ENCODE results near the gene SND1. TPM values are rescaled to one million over a fixed set of nuclear protein-coding genes. Genes with fewer than 3 reads are reported as not detected.

The SND1 gene
- total and polyA plus RNA-seq, 4 donors = 59.4 to 214 (median 84.1) TPM

DNA sequence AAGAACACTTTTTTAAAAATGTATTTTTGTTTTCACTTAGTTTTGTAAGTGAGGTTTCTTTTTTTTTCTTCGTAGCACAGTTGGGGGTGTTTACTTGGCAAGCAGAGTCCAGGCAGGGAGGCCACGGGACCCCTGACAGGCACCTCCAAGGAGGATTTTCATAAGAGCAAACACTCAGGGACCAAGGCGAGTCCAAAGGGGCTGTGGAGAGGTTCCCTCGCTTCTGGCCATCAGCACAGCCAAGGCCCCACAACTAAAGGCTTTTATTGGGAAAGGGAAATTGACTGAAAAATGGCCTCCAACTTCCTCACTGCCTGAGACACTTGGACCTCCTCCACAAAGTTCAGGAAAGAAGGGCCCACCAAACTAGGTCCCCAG lies 205.5 kb downstream of the SND1 start (continued):
- TF ChIP-seq, protein P1, sequence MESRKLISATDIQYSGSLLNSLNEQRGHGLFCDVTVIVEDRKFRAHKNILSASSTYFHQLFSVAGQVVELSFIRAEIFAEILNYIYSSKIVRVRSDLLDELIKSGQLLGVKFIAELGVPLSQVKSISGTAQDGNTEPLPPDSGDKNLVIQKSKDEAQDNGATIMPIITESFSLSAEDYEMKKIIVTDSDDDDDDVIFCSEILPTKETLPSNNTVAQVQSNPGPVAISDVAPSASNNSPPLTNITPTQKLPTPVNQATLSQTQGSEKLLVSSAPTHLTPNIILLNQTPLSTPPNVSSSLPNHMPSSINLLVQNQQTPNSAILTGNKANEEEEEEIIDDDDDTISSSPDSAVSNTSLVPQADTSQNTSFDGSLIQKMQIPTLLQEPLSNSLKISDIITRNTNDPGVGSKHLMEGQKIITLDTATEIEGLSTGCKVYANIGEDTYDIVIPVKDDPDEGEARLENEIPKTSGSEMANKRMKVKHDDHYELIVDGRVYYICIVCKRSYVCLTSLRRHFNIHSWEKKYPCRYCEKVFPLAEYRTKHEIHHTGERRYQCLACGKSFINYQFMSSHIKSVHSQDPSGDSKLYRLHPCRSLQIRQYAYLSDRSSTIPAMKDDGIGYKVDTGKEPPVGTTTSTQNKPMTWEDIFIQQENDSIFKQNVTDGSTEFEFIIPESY (IDR thresholded peaks at IDR 0.05) = no peak
- TF ChIP-seq GABPA (IDR thresholded peaks at IDR 0.05 in 1 of 2, conservative IDR thresholded peaks at IDR 0.05 in 1 of 2) (no peak), FOXA2 (IDR thresholded peaks at IDR 0.05) (no peak), HNF4A (conservative IDR thresholded peaks at IDR 0.05) (no peak), EGR1 (IDR thresholded peaks at IDR 0.05; ENCODE audit: low read depth in 2 of 2) (no peak)

DNA sequence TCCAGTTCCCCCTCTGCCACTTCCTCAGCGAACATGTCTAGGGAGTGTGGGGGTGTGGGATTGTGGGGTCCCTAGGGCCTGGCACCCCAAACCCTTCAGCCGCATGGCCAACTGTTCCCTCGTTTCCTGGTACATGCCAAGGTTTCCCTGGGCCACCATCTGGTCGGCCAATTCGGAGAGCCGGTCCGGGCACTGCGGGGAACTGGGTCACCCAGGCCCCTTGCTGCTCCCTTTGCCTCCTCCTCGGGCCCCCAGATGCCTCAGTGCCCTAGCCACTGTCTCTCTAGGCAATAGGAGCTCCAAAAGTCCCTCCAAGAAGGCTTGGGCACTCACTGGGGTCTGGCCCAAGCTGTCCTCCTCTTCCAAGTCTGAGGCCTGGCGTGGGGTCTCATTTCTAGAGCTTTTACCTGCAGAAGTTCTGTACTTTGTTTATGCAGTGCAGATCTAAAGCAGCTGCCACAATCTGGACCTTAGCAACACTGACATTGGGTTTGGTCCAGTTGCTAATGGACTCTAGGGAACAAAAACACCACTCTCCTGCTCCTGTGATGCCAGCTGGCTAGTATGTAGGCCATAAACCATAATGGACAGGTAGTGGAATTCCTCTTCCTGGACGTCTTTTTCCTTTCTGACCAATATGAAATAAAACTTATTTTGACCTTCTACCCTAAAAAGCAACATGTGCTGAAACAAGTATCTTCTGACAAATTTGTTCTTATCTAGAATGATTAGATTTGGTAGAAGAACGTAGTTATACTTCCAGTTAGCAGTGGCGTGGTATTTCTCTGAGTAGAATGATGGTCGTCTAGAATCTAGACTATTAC lies 206.3 kb downstream of the SND1 start:
- H3K27me3 ChIP-seq (ENCODE audit: control insufficient read depth in 4 of 4, insufficient read depth in 4 of 4, low read length in 3 of 4) = no peaks in the 10 kb centered on the region
- no peak overlapping the region for H3K27ac ChIP-seq (ENCODE audit: low read depth in 1 of 2, low read length in 2 of 2)
- H3K9ac ChIP-seq (ENCODE audit: low read depth in 1 of 2, low read length in 2 of 2) = no peak overlapping the region
- DNase-seq (ENCODE audit: low spot score) = no peak
- H3K4me3 ChIP-seq (ENCODE audit: low read depth in 1 of 3, low read length in 3 of 3) = no peak overlapping the region
- WGBS = 97% methylated on average over 14 of the region's 14 CpGs
- H3K4me1 ChIP-seq (ENCODE audit: control insufficient read depth in 4 of 4, insufficient read depth in 4 of 4, low read length in 3 of 4) = no peaks in the 10 kb centered on the region
- peaks cover 0 to 3% (median under 1%) of the 10 kb centered on the region in 4 donors for H3K36me3 ChIP-seq (ENCODE audit: control insufficient read depth in 4 of 4, insufficient read depth in 3 of 4, low read depth in 1 of 4, low read length in 3 of 4)
- no peaks in the 10 kb centered on the region for H3K9me3 ChIP-seq (ENCODE audit: control insufficient read depth in 4 of 4, low read length in 3 of 4)
- TF ChIP-seq RAD21 (IDR thresholded peaks at IDR 0.05) (no peak), FOXA2 (IDR thresholded peaks at IDR 0.05) (no peak), NR2F2 (IDR thresholded peaks at IDR 0.05) (no peak), EGR1 (IDR thresholded peaks at IDR 0.05; ENCODE audit: low read depth in 2 of 2) (no peak), FOXA1 (IDR thresholded peaks at IDR 0.05) (no peak), JUND (IDR thresholded peaks at IDR 0.05) (no peak), HNF4A (conservative IDR thresholded peaks at IDR 0.05) (no peak), HNF4G (IDR thresholded peaks at IDR 0.05) (no peak)
- TF ChIP-seq, protein P2, sequence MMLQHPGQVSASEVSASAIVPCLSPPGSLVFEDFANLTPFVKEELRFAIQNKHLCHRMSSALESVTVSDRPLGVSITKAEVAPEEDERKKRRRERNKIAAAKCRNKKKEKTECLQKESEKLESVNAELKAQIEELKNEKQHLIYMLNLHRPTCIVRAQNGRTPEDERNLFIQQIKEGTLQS (IDR thresholded peaks at IDR 0.05) = no peak
- TF ChIP-seq, protein P3, sequence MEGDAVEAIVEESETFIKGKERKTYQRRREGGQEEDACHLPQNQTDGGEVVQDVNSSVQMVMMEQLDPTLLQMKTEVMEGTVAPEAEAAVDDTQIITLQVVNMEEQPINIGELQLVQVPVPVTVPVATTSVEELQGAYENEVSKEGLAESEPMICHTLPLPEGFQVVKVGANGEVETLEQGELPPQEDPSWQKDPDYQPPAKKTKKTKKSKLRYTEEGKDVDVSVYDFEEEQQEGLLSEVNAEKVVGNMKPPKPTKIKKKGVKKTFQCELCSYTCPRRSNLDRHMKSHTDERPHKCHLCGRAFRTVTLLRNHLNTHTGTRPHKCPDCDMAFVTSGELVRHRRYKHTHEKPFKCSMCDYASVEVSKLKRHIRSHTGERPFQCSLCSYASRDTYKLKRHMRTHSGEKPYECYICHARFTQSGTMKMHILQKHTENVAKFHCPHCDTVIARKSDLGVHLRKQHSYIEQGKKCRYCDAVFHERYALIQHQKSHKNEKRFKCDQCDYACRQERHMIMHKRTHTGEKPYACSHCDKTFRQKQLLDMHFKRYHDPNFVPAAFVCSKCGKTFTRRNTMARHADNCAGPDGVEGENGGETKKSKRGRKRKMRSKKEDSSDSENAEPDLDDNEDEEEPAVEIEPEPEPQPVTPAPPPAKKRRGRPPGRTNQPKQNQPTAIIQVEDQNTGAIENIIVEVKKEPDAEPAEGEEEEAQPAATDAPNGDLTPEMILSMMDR (IDR thresholded peaks at IDR 0.05; ENCODE audit: low read depth, low read length, missing input control) = no peak

DNA sequence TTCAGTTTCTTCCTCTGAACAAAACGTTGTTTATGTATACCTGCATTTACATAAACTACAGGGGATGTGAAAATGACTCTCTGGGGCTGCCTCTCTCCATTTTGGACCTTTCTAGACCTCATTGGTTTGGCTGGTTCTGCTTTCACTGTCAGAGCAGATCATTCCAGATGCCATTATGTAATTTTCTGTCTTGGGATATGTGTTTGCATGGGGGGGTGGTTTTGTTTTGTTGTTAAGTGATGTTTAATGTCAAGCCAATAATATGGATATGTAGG lies 206.9 kb downstream of the SND1 start:
- no peak for DNase-seq (ENCODE audit: low spot score)
- Histone ChIP-seq H3K36me3 (ENCODE audit: control insufficient read depth in 4 of 4, insufficient read depth in 3 of 4, low read depth in 1 of 4, low read length in 3 of 4) (peaks cover 0 to 3% (median under 1%) of the 10 kb centered on the region in 4 donors), H3K27me3 (ENCODE audit: control insufficient read depth in 4 of 4, insufficient read depth in 4 of 4, low read length in 3 of 4) (no peaks in the 10 kb centered on the region), H3K9me3 (ENCODE audit: control insufficient read depth in 4 of 4, low read length in 3 of 4) (no peaks in the 10 kb centered on the region), H3K4me3 (ENCODE audit: low read depth in 1 of 3, low read length in 3 of 3) (no peak overlapping the region), H3K4me1 (ENCODE audit: control insufficient read depth in 4 of 4, insufficient read depth in 4 of 4, low read length in 3 of 4) (no peaks in the 10 kb centered on the region), H3K27ac (ENCODE audit: low read depth in 1 of 2, low read length in 2 of 2) (no peak overlapping the region), H3K9ac (ENCODE audit: low read depth in 1 of 2, low read length in 2 of 2) (no peak overlapping the region)
- WGBS = 80% methylated on average over 1 of the region's 1 CpG
- TF ChIP-seq RXRA (IDR thresholded peaks at IDR 0.05) = no peak
- TF ChIP-seq RAD21 (IDR thresholded peaks at IDR 0.05) = no peak
- TF ChIP-seq, protein P4, sequence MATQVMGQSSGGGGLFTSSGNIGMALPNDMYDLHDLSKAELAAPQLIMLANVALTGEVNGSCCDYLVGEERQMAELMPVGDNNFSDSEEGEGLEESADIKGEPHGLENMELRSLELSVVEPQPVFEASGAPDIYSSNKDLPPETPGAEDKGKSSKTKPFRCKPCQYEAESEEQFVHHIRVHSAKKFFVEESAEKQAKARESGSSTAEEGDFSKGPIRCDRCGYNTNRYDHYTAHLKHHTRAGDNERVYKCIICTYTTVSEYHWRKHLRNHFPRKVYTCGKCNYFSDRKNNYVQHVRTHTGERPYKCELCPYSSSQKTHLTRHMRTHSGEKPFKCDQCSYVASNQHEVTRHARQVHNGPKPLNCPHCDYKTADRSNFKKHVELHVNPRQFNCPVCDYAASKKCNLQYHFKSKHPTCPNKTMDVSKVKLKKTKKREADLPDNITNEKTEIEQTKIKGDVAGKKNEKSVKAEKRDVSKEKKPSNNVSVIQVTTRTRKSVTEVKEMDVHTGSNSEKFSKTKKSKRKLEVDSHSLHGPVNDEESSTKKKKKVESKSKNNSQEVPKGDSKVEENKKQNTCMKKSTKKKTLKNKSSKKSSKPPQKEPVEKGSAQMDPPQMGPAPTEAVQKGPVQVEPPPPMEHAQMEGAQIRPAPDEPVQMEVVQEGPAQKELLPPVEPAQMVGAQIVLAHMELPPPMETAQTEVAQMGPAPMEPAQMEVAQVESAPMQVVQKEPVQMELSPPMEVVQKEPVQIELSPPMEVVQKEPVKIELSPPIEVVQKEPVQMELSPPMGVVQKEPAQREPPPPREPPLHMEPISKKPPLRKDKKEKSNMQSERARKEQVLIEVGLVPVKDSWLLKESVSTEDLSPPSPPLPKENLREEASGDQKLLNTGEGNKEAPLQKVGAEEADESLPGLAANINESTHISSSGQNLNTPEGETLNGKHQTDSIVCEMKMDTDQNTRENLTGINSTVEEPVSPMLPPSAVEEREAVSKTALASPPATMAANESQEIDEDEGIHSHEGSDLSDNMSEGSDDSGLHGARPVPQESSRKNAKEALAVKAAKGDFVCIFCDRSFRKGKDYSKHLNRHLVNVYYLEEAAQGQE (IDR thresholded peaks at IDR 0.05) = no peak
- TF ChIP-seq GABPA (IDR thresholded peaks at IDR 0.05 in 1 of 2, conservative IDR thresholded peaks at IDR 0.05 in 1 of 2) = no peak
- TF ChIP-seq, protein P3 (IDR thresholded peaks at IDR 0.05; ENCODE audit: low read depth, low read length, missing input control) = no peak
- TF ChIP-seq, protein P2 (IDR thresholded peaks at IDR 0.05) = no peak
- TF ChIP-seq SP1 (IDR thresholded peaks at IDR 0.05) = no peak
- TF ChIP-seq, protein P5, sequence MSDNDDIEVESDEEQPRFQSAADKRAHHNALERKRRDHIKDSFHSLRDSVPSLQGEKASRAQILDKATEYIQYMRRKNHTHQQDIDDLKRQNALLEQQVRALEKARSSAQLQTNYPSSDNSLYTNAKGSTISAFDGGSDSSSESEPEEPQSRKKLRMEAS (IDR thresholded peaks at IDR 0.05) = no peak
- TF ChIP-seq JUND (IDR thresholded peaks at IDR 0.05) = no peak
- no peak for TF ChIP-seq YY1 (IDR thresholded peaks at IDR 0.05)

Measured in liver (tissue), 9 donors.